KG1 (cell line): ENCODE data around the gene BUD31.
"Not testable (repeated sequence)": the region's sequence is repeated elsewhere in the genome, so short reads cannot be mapped to it uniquely, and the experiment has no call there.

Experiments used
- DNase-seq: peaks from one replicate; lab custom pipeline; 2025; lab: John Stamatoyannopoulos, UW

Gene BUD31

GRCh38 chr7:99408379-99409191, at the start of gene BUD31, which contains the start of gene PDAP1:
Gene BUD31, plus strand, starts transcription at chr7:99408969. Its CDS starts 2,124 bp downstream, at chr7:99411093.
Gene PDAP1, minus strand, starts transcription at chr7:99408597. Its CDS starts 49 bp downstream, at chr7:99408548.
- peak; percentile 61 for DNase-seq

- no peak for DNase-seq
Measured at GRCh38 chr7:99359465-99360154, 49.2 kb upstream of the BUD31 start.

GRCh38 chr7:99362801-99363200, 46.0 kb upstream of the BUD31 start:
- DNase-seq: no peak

GRCh38 chr7:99363286-99363685, 45.5 kb upstream of the BUD31 start:
- no peak for DNase-seq

- no peak for DNase-seq
Measured at GRCh38 chr7:99365318-99366141, 43.2 kb upstream of the BUD31 start.

- no peak for DNase-seq
Measured at GRCh38 chr7:99366646-99367045, 42.1 kb upstream of the BUD31 start.

GRCh38 chr7:99368750-99369389, 39.9 kb upstream of the BUD31 start:
- no peak for DNase-seq

- no peak for DNase-seq
Measured at GRCh38 chr7:99369767-99370391, 38.9 kb upstream of the BUD31 start.

GRCh38 chr7:99371376-99371920, 37.3 kb upstream of the BUD31 start:
- no peak for DNase-seq

GRCh38 chr7:99372275-99373090, 36.3 kb upstream of the BUD31 start:
- DNase-seq: no peak

GRCh38 chr7:99373091-99374066, 35.4 kb upstream of the BUD31 start:
- no peak for DNase-seq

GRCh38 chr7:99374111-99375064, 34.4 kb upstream of the BUD31 start, which contains the start of gene ARPC1B:
Gene ARPC1B, plus strand, starts transcription at chr7:99374730. Its CDS starts 10,985 bp downstream, at chr7:99385715.
- DNase-seq: peak; percentile 9

- DNase-seq: no peak
Measured at GRCh38 chr7:99375070-99375807, 33.5 kb upstream of the BUD31 start.

- no peak for DNase-seq
Measured at GRCh38 chr7:99379043-99379577, 29.7 kb upstream of the BUD31 start.

GRCh38 chr7:99379693-99380031, 29.1 kb upstream of the BUD31 start:
- DNase-seq: not testable (repeated sequence)

GRCh38 chr7:99380032-99380822, 28.5 kb upstream of the BUD31 start:
- DNase-seq: peak; percentile 41
